MM.1S (cell line): ENCODE data around the gene MINK1.
A peak's percentile ranks its signal among the peaks of the same experiment; 100 is the strongest.
"Not testable (repeated sequence)": the region's sequence is repeated elsewhere in the genome, so short reads cannot be mapped to it uniquely, and the experiment has no call there.

Source experiments
- DNase-seq: peaks from one replicate; pipeline ENCODE4 v3.0.0-alpha.2; 2015
- H2AFZ ChIP-seq: fragments of 300-600 bp; sonication (generic); 2 replicates; pipeline ENCODE4 v1.6.0; 2016; ENCODE audit warnings: antibody characterized with exemption, low read length
- H3F3A ChIP-seq: fragments of 300-600 bp; sonication (generic); 2 replicates; pipeline ENCODE4 v1.6.1; 2016; ENCODE audit warnings: mild to moderate bottlenecking, antibody characterized with exemption, low read length, moderate library complexity, mixed read lengths; ENCODE audit not compliant: insufficient read depth
- H3K27ac ChIP-seq: fragments of 300-600 bp; sonication (generic); 2 replicates; pipeline ENCODE4 v1.5.1; 2016; ENCODE audit warnings: mild to moderate bottlenecking, low read length
- H3K27me3 ChIP-seq: fragments of 300-600 bp; sonication (generic); replicated peaks from 2 replicates; pipeline ENCODE4 v1.6.0; 2016; ENCODE audit warnings: low read length; ENCODE audit not compliant: insufficient read depth
- H3K36me3 ChIP-seq: fragments of 300-600 bp; sonication (generic); replicated peaks from 2 replicates; pipeline ENCODE4 v1.6.1; 2016; ENCODE audit warnings: mild to moderate bottlenecking, low read length, mixed read lengths; ENCODE audit not compliant: insufficient read depth
- H3K4me1 ChIP-seq: fragments of 300-600 bp; sonication (generic); 2 replicates; pipeline ENCODE4 v1.6.1; 2016; ENCODE audit warnings: low read length, mixed read lengths
- H3K4me2 ChIP-seq: fragments of 300-600 bp; sonication (generic); 2 replicates; pipeline ENCODE4 v1.6.0; 2016; ENCODE audit warnings: low read depth, low read length
- H3K4me3 ChIP-seq: fragments of 300-600 bp; sonication (generic); 2 replicates; pipeline ENCODE4 v1.5.1; 2016; ENCODE audit warnings: low read length, mixed read lengths
- H3K79me2 ChIP-seq: fragments of 300-600 bp; sonication (generic); 2 replicates; pipeline ENCODE4 v1.6.1; 2016; ENCODE audit warnings: mixed run types, low read length, mixed read lengths
- H3K9ac ChIP-seq: fragments of 300-600 bp; sonication (generic); 2 replicates; pipeline ENCODE4 v1.6.1; 2016; ENCODE audit warnings: low read length, mixed read lengths
- H3K9me2 ChIP-seq: fragments of 300-600 bp; sonication (generic); replicated peaks from 2 replicates; pipeline ENCODE4 v1.6.1; 2016; ENCODE audit warnings: mild to moderate bottlenecking, low read length, mixed read lengths; ENCODE audit not compliant: insufficient read depth
- H3K9me3 ChIP-seq: fragments of 300-600 bp; sonication (generic); replicated peaks from 2 replicates; pipeline ENCODE4 v1.6.1; 2016; ENCODE audit warnings: mild to moderate bottlenecking, low read length, mixed read lengths; ENCODE audit not compliant: insufficient read depth
- H4K20me1 ChIP-seq: fragments of 300-600 bp; sonication (generic); 2 replicates; pipeline ENCODE4 v1.6.1; 2016; ENCODE audit warnings: mild to moderate bottlenecking, low read length, moderate library complexity, mixed read lengths; ENCODE audit not compliant: insufficient read depth
- EZH2 ChIP-seq: fragments of 300-600 bp; sonication (generic); optimal IDR thresholded peaks from 2 replicates; pipeline ENCODE3; 2017; ENCODE audit warnings: low read depth, mild to moderate bottlenecking, antibody characterized with exemption, low read length, mixed read lengths
- EZH2phosphoT487 ChIP-seq: fragments of 300-600 bp; sonication (generic); IDR thresholded peaks from 2 replicates; pipeline ENCODE4 v1.6.1; 2018; ENCODE audit warnings: antibody characterized with exemption, low read length
- TF ChIP-seq, protein P1 (sequence below): fragments of 300-600 bp; sonication (generic); IDR thresholded peaks from 2 replicates; pipeline ENCODE4 v1.5.1; 2016; ENCODE audit warnings: antibody characterized with exemption, low read length, mixed read lengths

MINK1 gene

GRCh38 chr17:4908711-4909496, 75.8 kb downstream of the MINK1 start:
- Histone ChIP-seq H3K27ac (no peak overlapping the region), H3K4me1 (no peaks in the 10 kb centered on the region), H4K20me1 (no peaks in the 10 kb centered on the region), H3K27me3 (no peaks in the 10 kb centered on the region), H3F3A (no peaks in the 10 kb centered on the region), H2AFZ (peak overlapping the region; percentile 61), H3K9ac (no peak overlapping the region), H3K4me3 (no peak overlapping the region), H3K4me2 (0 out of 2 replicates have a peak overlapping the region, but pooled peaks have one; percentile 13), H3K79me2 (no peaks in the 10 kb centered on the region), H3K9me2 (no peaks in the 10 kb centered on the region), H3K9me3 (no peaks in the 10 kb centered on the region), H3K36me3 (no peaks in the 10 kb centered on the region)
- DNase-seq = peak; percentile 84
- TF ChIP-seq, protein P1, sequence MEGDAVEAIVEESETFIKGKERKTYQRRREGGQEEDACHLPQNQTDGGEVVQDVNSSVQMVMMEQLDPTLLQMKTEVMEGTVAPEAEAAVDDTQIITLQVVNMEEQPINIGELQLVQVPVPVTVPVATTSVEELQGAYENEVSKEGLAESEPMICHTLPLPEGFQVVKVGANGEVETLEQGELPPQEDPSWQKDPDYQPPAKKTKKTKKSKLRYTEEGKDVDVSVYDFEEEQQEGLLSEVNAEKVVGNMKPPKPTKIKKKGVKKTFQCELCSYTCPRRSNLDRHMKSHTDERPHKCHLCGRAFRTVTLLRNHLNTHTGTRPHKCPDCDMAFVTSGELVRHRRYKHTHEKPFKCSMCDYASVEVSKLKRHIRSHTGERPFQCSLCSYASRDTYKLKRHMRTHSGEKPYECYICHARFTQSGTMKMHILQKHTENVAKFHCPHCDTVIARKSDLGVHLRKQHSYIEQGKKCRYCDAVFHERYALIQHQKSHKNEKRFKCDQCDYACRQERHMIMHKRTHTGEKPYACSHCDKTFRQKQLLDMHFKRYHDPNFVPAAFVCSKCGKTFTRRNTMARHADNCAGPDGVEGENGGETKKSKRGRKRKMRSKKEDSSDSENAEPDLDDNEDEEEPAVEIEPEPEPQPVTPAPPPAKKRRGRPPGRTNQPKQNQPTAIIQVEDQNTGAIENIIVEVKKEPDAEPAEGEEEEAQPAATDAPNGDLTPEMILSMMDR = peak; percentile 74
- no peak for TF ChIP-seq EZH2

- no peaks in the 10 kb centered on the region for H4K20me1 ChIP-seq
- H3K9ac ChIP-seq = no peak overlapping the region
- H3K9me2 ChIP-seq = no peaks in the 10 kb centered on the region
- H3K27me3 ChIP-seq = no peaks in the 10 kb centered on the region
- H3K79me2 ChIP-seq = no peaks in the 10 kb centered on the region
- no peaks in the 10 kb centered on the region for H3K36me3 ChIP-seq
- TF ChIP-seq EZH2phosphoT487 (no peak), EZH2 (no peak)
- TF ChIP-seq, protein P1 = no peak
- no peaks in the 10 kb centered on the region for H3K9me3 ChIP-seq
- no peak overlapping the region for H3K27ac ChIP-seq
- H3K4me2 ChIP-seq = no peak overlapping the region
- no peaks in the 10 kb centered on the region for H3F3A ChIP-seq
- no peak overlapping the region for H3K4me3 ChIP-seq
- no peak overlapping the region for H2AFZ ChIP-seq
- no peak for DNase-seq
- H3K4me1 ChIP-seq = no peaks in the 10 kb centered on the region
Measured at GRCh38 chr17:4913994-4914393, 80.9 kb downstream of the MINK1 start.

- not testable (repeated sequence) for H3K9me3 ChIP-seq, H3K9ac ChIP-seq, H3K4me2 ChIP-seq, H3K4me1 ChIP-seq, H3K27ac ChIP-seq, H3K9me2 ChIP-seq, H3F3A ChIP-seq, H3K27me3 ChIP-seq, H3K36me3 ChIP-seq, H2AFZ ChIP-seq, H4K20me1 ChIP-seq, H3K79me2 ChIP-seq, DNase-seq, H3K4me3 ChIP-seq
Measured at GRCh38 chr17:4914551-4914950, 81.4 kb downstream of the MINK1 start.

DNA sequence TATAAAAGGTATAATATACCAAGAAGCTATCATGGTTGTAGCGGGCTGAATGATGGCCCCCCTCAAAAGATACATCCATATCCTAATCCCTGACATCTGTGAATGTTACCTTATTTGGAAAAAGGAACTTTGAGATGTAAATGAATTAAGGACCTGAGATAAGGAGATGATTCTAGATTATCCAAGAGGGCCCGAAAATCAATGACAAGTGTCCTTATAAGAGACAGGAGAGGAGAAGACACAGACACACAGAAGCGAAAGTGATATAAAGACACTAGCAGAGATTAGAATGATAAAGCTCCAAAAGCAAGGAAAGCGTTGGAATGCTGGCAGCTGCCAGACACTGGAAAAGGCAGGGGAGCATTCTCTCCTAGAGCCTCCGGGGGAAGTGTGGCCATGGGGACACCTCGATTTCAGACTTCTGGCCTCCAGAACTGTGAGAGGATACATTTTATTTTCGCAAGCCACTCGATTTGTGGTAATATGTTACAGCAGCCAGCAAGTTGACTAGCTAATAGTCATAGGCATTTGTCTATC, 86.4 kb downstream of the MINK1 start:
- Histone ChIP-seq H2AFZ (no peak overlapping the region), H3K4me2 (no peak overlapping the region)
- no peak for DNase-seq

More for the DNA sequence above, 86.4 kb downstream of the MINK1 start:
- Histone ChIP-seq H3K4me1 (no peaks in the 10 kb centered on the region), H3K4me3 (no peak overlapping the region), H3K27me3 (no peaks in the 10 kb centered on the region), H3K9ac (no peak overlapping the region), H3K9me3 (no peaks in the 10 kb centered on the region), H3F3A (no peaks in the 10 kb centered on the region), H3K79me2 (no peaks in the 10 kb centered on the region), H3K27ac (no peak overlapping the region), H4K20me1 (no peaks in the 10 kb centered on the region), H3K9me2 (no peaks in the 10 kb centered on the region), H3K36me3 (no peaks in the 10 kb centered on the region)
- TF ChIP-seq EZH2 = no peak
- TF ChIP-seq EZH2phosphoT487 = no peak
- TF ChIP-seq, protein P1 = no peak
